ENCODE data around the gene TTI1. TPM values are rescaled to one million over a fixed set of nuclear protein-coding genes. Genes with fewer than 3 reads are reported as not detected.
A peak's percentile ranks its signal among the peaks of the same experiment; 100 is the strongest.

The TTI1 gene
- total and polyA plus RNA-seq, 2 of the 13 experiments (the other 11 are each of a cell fraction or from before 2014, with no cell fraction given): 22.9 to 39.8 TPM

GRCh38 chr20:38033330-38034107 is at the start of gene TTI1, which contains the start of gene RPRD1B (continued):
- TF ChIP-seq IRF9 (CRISPR knock-in tag; IDR thresholded peaks at IDR 0.05; ENCODE audit: borderline replicate concordance) (peak; percentile 98), ZSCAN21 (CRISPR knock-in tag; IDR thresholded peaks at IDR 0.05; ENCODE audit: borderline replicate concordance) (peak; percentile 38; the same call in 1 of the 2 replicates), PHF20 (CRISPR knock-in tag; IDR thresholded peaks at IDR 0.05) (peak; percentile 98), ZNF232 (CRISPR knock-in tag; IDR thresholded peaks at IDR 0.05; ENCODE audit: borderline replicate concordance) (peak; percentile 79), ZNF740 (CRISPR knock-in tag; IDR thresholded peaks at IDR 0.05) (peak; percentile 54; the same call in 1 of the 2 replicates), TIGD3 (CRISPR knock-in tag; IDR thresholded peaks at IDR 0.05; ENCODE audit: borderline replicate concordance) (peak; percentile 81; the same call in 1 of the 2 replicates), ZNF160 (CRISPR knock-in tag; IDR thresholded peaks at IDR 0.05) (peak; percentile 75), ZFP36L2 (CRISPR knock-in tag; IDR thresholded peaks at IDR 0.05) (peak; percentile 17; the same call in 1 of the 2 replicates), REST (IDR thresholded peaks at IDR 0.05; ENCODE audit: borderline replicate concordance in 1 of 2, low read depth in 1 of 2, low read length in 2 of 2) (peak in 1 of 2 experiments; percentile 70; a peak in 1 of 4 replicates), ZNF562 (CRISPR knock-in tag; IDR thresholded peaks at IDR 0.05; ENCODE audit: borderline replicate concordance) (no peak; the same call in 1 of the 2 replicates), NCOR1 (IDR thresholded peaks at IDR 0.05; ENCODE audit: borderline replicate concordance, low read length) (peak; percentile 79; the same call in 1 of the 2 replicates), ZNF768 (CRISPR knock-in tag; IDR thresholded peaks at IDR 0.05) (peak; percentile 82; the same call in 1 of the 2 replicates), ZBTB34 (CRISPR knock-in tag; IDR thresholded peaks at IDR 0.05) (peak; percentile 88), ZBTB4 (CRISPR knock-in tag; IDR thresholded peaks at IDR 0.05; ENCODE audit: borderline replicate concordance) (no peak; the same call in 1 of the 2 replicates)

All from HepG2 (cell line).